ENCODE results near the gene PDIA6.

GRCh38 chr2:10768063-10768507 is 44.5 kb downstream of the PDIA6 start:
- no peak for TF ChIP-seq L3MBTL2 (IDR thresholded peaks at IDR 0.05)
- TF ChIP-seq JUNB (CRISPR knock-in tag; conservative IDR thresholded peaks at IDR 0.05) = no peak
- TF ChIP-seq ATF2 (CRISPR knock-in tag; IDR thresholded peaks at IDR 0.05) = no peak
- TF ChIP-seq POLR2G (IDR thresholded peaks at IDR 0.05; ENCODE audit: low read depth, low read length) = no peak
- no peak for TF ChIP-seq PPARD (CRISPR knock-in tag; IDR thresholded peaks at IDR 0.05)
- no peak for TF ChIP-seq HDAC2 (IDR thresholded peaks at IDR 0.05)
- TF ChIP-seq EP300 (IDR thresholded peaks at IDR 0.05; ENCODE audit: low read length) = no peak
- TF ChIP-seq SFPQ (IDR thresholded peaks at IDR 0.05; ENCODE audit: low read depth, low read length) = no peak
- TF ChIP-seq NR0B1 (IDR thresholded peaks at IDR 0.05; ENCODE audit: partially characterized antibody) = no peak
- no peak for TF ChIP-seq EZH2 (IDR thresholded peaks at IDR 0.05; ENCODE audit: borderline replicate concordance, low read depth, low read length)

All from K562 (cell line).